Measurements from ENCODE around the gene ATF7IP2. TPM values are rescaled to one million over a fixed set of nuclear protein-coding genes. Genes with fewer than 3 reads are reported as not detected.

Gene ATF7IP2
- total and polyA plus RNA-seq, 2 donors (not counting 3 experiments of a cell fraction or from before 2014, with no cell fraction given): 9.7 to 14.6 TPM

- Histone ChIP-seq H3K9ac (replicated peaks; ENCODE audit: extremely low read depth, insufficient read depth, low read length) (no peak overlapping the region), H3K36me3 (ENCODE audit: control insufficient read depth in 2 of 2, extremely low read depth in 1 of 2, insufficient read depth in 2 of 2, low read length in 2 of 2) (no peaks in the 10 kb centered on the region), H3K27me3 (ENCODE audit: control insufficient read depth in 2 of 2, insufficient read depth in 2 of 2, low read length in 2 of 2) (no peaks in the 10 kb centered on the region), H3K27ac (ENCODE audit: insufficient read depth, low read depth, low read length) (no peak overlapping the region), H3K79me2 (ENCODE audit: control insufficient read depth, insufficient read depth, low read length) (no peaks in the 10 kb centered on the region), H3K9me3 (replicated peaks; ENCODE audit: control insufficient read depth, insufficient read depth, low read length) (no peaks in the 10 kb centered on the region), H3K4me1 (ENCODE audit: control insufficient read depth, extremely low read depth, insufficient read depth, low read length) (no peaks in the 10 kb centered on the region), H2AFZ (ENCODE audit: low read depth, low read length) (no peak overlapping the region), H3K9me1 (replicated peaks; ENCODE audit: control insufficient read depth, extremely low read depth, insufficient read depth, low read length) (no peaks in the 10 kb centered on the region), H3K4me2 (ENCODE audit: insufficient read depth, low read length) (no peak overlapping the region), H4K20me1 (replicated peaks; ENCODE audit: control insufficient read depth, extremely low read depth, insufficient read depth, low read length) (no peaks in the 10 kb centered on the region), H3K4me3 (replicated peaks in 1 of 3; ENCODE audit: insufficient read depth in 1 of 3, low read depth in 1 of 3, low read length in 3 of 3) (no peak overlapping the region)
- intact Hi-C loops (cut with micrococcal nuclease): no loop called here
- DNase-seq (ENCODE audit: low read depth, low spot score) (no peak), FAIRE-seq (no peak)
- BruUV-seq (replicated peaks): no TSS peak
- ChIA-PET CTCF (interaction anchor here (3.2 kb wide), 1 partner anchor 142 kb away, joined by 32 read pairs; no protein-coding TSS in a partner anchor), POLR2A (no interaction called here)
- TF ChIP-seq EZH2 (IDR thresholded peaks at IDR 0.05; ENCODE audit: borderline replicate concordance, low read depth, low read length, severe bottlenecking) (no peak), CTCF (IDR thresholded peaks at IDR 0.05; ENCODE audit: extremely low read depth in 1 of 2, insufficient read depth in 1 of 2, low read depth in 1 of 2, low read length in 2 of 2) (no peak), POLR2AphosphoS5 (IDR thresholded peaks at IDR 0.05; ENCODE audit: insufficient read depth, low read depth, low read length) (no peak), GATA2 (IDR thresholded peaks at IDR 0.05; ENCODE audit: insufficient read depth, insufficient read length, low read depth, low read length) (no peak), FOS (IDR thresholded peaks at IDR 0.05; ENCODE audit: borderline replicate concordance, insufficient read depth, low read length) (no peak), POLR2A (IDR thresholded peaks at IDR 0.05; ENCODE audit: low read depth, low read length) (no peak), JUN (IDR thresholded peaks at IDR 0.05; ENCODE audit: borderline replicate concordance, insufficient read depth, insufficient read length, low read depth) (no peak), MAX (IDR thresholded peaks at IDR 0.05; ENCODE audit: insufficient read depth, insufficient read length) (no peak), MYC (IDR thresholded peaks at IDR 0.05; ENCODE audit: low read depth, low read length) (no peak)
- dilution Hi-C loops (cut with MboI; ENCODE audit: extremely low pct_ligation_motif_present, low sequenced_read_pairs): no loop called here
Observed at GRCh38 chr16:10367616-10368188, 18.2 kb upstream of the ATF7IP2 start.
